Activated CD8-positive, alpha-beta T cell treated with anti-CD3 and anti-CD28 coated beads for 36 hours (primary cell): ENCODE data around the gene TTC23L. TPM values are rescaled to one million over a fixed set of nuclear protein-coding genes. Genes with fewer than 3 reads are reported as not detected.

Experiments
- ATAC-seq: fragments of 200-7000 bp; cut with Tn5 transposase; one replicate; pipeline ENCODE4 v1.10.0; 2021; ENCODE audit warnings: mild to moderate bottlenecking, moderate library complexity
- CTCF ChIA-PET: fragments of 350-600 bp; sonication (Branson Sonifier 250); formaldehyde crosslinking; loops from one replicate; lab custom pipeline; 2021; ENCODE audit warnings: antibody characterized with exemption; lab: Charles Lee
- POLR2A ChIA-PET: fragments of 350-600 bp; sonication (Branson Sonifier 250); formaldehyde crosslinking; loops from one replicate; lab custom pipeline; 2021; ENCODE audit warnings: antibody characterized with exemption; lab: Charles Lee
- DNase-seq: peaks from one replicate; pipeline ENCODE4 v3.0.0-alpha.2; 2020
- H3K27ac Mint-ChIP-seq: one replicate; pipeline ENCODE4 v1.8.0; 2021; ENCODE audit warnings: mild to moderate bottlenecking, mixed read lengths
- H3K27me3 Mint-ChIP-seq: one replicate; pipeline ENCODE4 v1.8.0; 2021; ENCODE audit warnings: mixed read lengths
- H3K36me3 Mint-ChIP-seq: one replicate; pipeline ENCODE4 v1.8.0; 2021; ENCODE audit warnings: low read depth, mixed read lengths
- H3K4me1 Mint-ChIP-seq: one replicate; pipeline ENCODE4 v1.8.0; 2021; ENCODE audit warnings: low read depth, mixed read lengths
- H3K4me3 Mint-ChIP-seq: one replicate; pipeline ENCODE4 v1.8.0; 2021; ENCODE audit warnings: mild to moderate bottlenecking, moderate library complexity, mixed read lengths
- H3K9me3 Mint-ChIP-seq: one replicate; pipeline ENCODE4 v1.8.0; 2021; ENCODE audit warnings: mixed read lengths
- intact Hi-C: fragments of 100-400 bp; cut with micrococcal nuclease; formaldehyde crosslinking; loops from one replicate; pipeline ENCODE4 v1.10.0; 2022
- total RNA-seq, 2 experiments: library from RNA; stranded (reverse); gene quantifications; one replicate each; pipeline ENCODE4 v1.2.3, GENCODE V29; 2021
- TF ChIP-seq, protein P1 (sequence below): fragments of 200-600 bp; IDR thresholded peaks from one replicate; pipeline ENCODE4 v1.8.0; 2022; ENCODE audit warnings: antibody characterized with exemption, mild to moderate bottlenecking

TTC23L gene
- total RNA-seq, 2 experiments from 2014 or later = 0.22 to 0.41 TPM

DNA sequence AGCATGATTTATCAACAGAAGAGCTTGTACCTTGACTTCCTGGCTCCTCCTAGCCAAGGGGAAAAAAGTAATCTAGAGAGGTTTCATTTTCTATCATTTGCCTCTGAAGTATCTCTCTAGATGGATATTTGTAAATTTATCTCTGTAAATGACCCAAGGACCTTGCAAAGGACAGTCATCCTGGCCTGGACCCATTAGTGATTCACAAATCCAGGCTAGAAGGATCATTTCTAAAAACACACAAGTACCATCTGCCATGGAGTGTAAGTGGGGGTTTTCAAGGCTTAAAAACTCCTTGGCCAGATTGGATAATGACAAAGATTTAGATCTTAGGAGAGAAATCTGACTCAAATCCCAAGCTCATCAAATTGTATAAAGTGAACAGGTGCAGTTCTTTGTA is 8.1 kb downstream of the TTC23L start:
- CTCF ChIA-PET = no interaction called here
- H3K9me3 Mint-ChIP-seq = no peaks in the 10 kb centered on the region
- H3K27ac Mint-ChIP-seq = no peak overlapping the region
- intact Hi-C loops = no loop called here
- H3K27me3 Mint-ChIP-seq = peaks cover 7% of the 10 kb centered on the region
- TF ChIP-seq, protein P1, sequence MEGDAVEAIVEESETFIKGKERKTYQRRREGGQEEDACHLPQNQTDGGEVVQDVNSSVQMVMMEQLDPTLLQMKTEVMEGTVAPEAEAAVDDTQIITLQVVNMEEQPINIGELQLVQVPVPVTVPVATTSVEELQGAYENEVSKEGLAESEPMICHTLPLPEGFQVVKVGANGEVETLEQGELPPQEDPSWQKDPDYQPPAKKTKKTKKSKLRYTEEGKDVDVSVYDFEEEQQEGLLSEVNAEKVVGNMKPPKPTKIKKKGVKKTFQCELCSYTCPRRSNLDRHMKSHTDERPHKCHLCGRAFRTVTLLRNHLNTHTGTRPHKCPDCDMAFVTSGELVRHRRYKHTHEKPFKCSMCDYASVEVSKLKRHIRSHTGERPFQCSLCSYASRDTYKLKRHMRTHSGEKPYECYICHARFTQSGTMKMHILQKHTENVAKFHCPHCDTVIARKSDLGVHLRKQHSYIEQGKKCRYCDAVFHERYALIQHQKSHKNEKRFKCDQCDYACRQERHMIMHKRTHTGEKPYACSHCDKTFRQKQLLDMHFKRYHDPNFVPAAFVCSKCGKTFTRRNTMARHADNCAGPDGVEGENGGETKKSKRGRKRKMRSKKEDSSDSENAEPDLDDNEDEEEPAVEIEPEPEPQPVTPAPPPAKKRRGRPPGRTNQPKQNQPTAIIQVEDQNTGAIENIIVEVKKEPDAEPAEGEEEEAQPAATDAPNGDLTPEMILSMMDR = no peak
- no peaks in the 10 kb centered on the region for H3K4me1 Mint-ChIP-seq
- H3K4me3 Mint-ChIP-seq = no peak overlapping the region
- DNase-seq = no peak
- POLR2A ChIA-PET = no interaction called here
- ATAC-seq = no peak
- no peaks in the 10 kb centered on the region for H3K36me3 Mint-ChIP-seq

GRCh38 chr5:34847552-34847951 is 8.6 kb downstream of the TTC23L start:
- TF ChIP-seq, protein P1 = no peak
- Mint-ChIP-seq H3K4me1 (no peaks in the 10 kb centered on the region), H3K9me3 (no peaks in the 10 kb centered on the region), H3K4me3 (no peak overlapping the region), H3K27ac (no peak overlapping the region), H3K36me3 (no peaks in the 10 kb centered on the region), H3K27me3 (peaks cover 7% of the 10 kb centered on the region)
- no peak for ATAC-seq
- intact Hi-C loops = no loop called here
- ChIA-PET CTCF (no interaction called here), POLR2A (no interaction called here)
- no peak for DNase-seq

GRCh38 chr5:34848230-34848629 is 9.3 kb downstream of the TTC23L start:
- no peak overlapping the region for H3K27ac Mint-ChIP-seq
- intact Hi-C loops = no loop called here
- no peaks in the 10 kb centered on the region for H3K4me1 Mint-ChIP-seq
- TF ChIP-seq, protein P1 = no peak
- ChIA-PET POLR2A (interaction anchor here (0.6 kb wide), 1 partner anchor 66 kb away, joined by 3 read pairs; no protein-coding TSS in a partner anchor), CTCF (interaction anchor here (1.0 to 1.3 kb wide), 3 partner anchors 9 to 374 kb away, joined by 3 read pairs; partner anchors contain the start of gene TTC23L)
- H3K4me3 Mint-ChIP-seq = no peak overlapping the region
- no peaks in the 10 kb centered on the region for H3K9me3 Mint-ChIP-seq
- DNase-seq = no peak
- peaks cover 9% of the 10 kb centered on the region for H3K27me3 Mint-ChIP-seq
- no peaks in the 10 kb centered on the region for H3K36me3 Mint-ChIP-seq
- ATAC-seq = no peak

- no peak for DNase-seq
- POLR2A ChIA-PET = interaction anchor here (0.6 kb wide), 1 partner anchor 43 kb away, joined by 3 read pairs; no protein-coding TSS in a partner anchor
- H3K4me1 Mint-ChIP-seq = no peaks in the 10 kb centered on the region
- ATAC-seq = no peak
- TF ChIP-seq, protein P1 = no peak
- peaks cover 10% of the 10 kb centered on the region for H3K27me3 Mint-ChIP-seq
- H3K4me3 Mint-ChIP-seq = no peak overlapping the region
- no peak overlapping the region for H3K27ac Mint-ChIP-seq
- no peaks in the 10 kb centered on the region for H3K36me3 Mint-ChIP-seq
- intact Hi-C loops = no loop called here
- CTCF ChIA-PET = interaction anchor here (1.0 to 2.0 kb wide), 5 partner anchors 10 to 375 kb away, joined by 3 to 5 read pairs (median 3); partner anchors contain the start of gene TTC23L
- no peaks in the 10 kb centered on the region for H3K9me3 Mint-ChIP-seq
Measured at GRCh38 chr5:34849253-34849652, 10.3 kb downstream of the TTC23L start.

- Mint-ChIP-seq H3K4me3 (no peak overlapping the region), H3K36me3 (no peaks in the 10 kb centered on the region), H3K27ac (no peak overlapping the region), H3K9me3 (no peaks in the 10 kb centered on the region), H3K4me1 (no peaks in the 10 kb centered on the region), H3K27me3 (peaks cover 3% of the 10 kb centered on the region)
- ATAC-seq (no peak), DNase-seq (no peak)
- ChIA-PET CTCF (no interaction called here), POLR2A (no interaction called here)
- intact Hi-C loops = no loop called here
- TF ChIP-seq, protein P1 = no peak
Measured at GRCh38 chr5:34854459-34855174, 15.7 kb downstream of the TTC23L start.
